Hematopoietic multipotent progenitor cell treated with erythropoietin and hydrocortisone succinate and interleukin-3 and kit ligand, for 15 days (in vitro differentiated cells): ENCODE measurements around the gene NOP14.
A peak's percentile ranks its signal among the peaks of the same experiment; 100 is the strongest.
"Not testable (repeated sequence)": the region's sequence is repeated elsewhere in the genome, so short reads cannot be mapped to it uniquely, and the experiment has no call there.

Source experiments
- DNase-seq: peaks from one replicate; pipeline ENCODE4 v3.0.0-alpha.2; 2015; ENCODE audit warnings: low spot score

Gene NOP14

DNA sequence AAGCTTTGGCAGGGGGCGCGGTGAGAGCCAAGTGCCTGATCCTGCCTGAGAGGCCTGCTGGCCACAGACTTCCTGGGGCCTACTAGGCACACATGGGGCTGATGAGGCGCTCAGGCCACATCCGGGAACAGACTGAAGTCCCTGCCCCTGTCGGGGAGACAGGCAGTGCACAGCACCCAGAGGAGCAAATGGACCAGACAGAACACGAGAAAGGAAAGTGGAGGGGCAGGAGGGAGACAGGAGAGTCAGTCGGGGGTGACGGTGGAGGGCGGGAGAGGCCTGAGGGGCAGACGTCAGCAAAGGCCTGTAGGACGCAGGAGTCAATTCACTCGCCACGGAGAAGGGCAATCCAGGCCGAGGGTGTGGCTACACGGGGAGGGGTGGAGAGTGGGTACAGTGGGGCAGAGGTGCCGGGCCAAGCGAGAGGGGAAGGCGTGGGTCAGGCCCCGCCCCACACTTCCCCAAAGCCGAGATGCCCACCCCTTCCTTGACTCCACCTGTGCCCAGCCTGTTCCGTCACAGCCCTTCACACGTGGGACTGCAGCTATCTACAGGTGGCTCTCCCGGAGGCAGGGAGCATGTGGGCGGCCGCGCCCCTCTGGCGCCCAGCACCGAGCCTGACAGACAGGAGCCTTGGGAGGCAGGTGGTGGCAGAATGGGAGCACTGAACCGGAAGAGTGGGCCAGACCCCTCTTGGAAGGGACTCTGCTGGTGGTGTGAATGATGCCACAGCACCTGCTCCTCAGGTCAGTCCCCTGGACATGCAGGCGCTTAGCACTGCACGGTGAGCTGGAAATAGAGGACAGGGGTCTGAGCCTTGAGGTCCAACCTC, 20.5 kb downstream of the NOP14 start:
- no peak for DNase-seq

- no peak for DNase-seq
Observed at GRCh38 chr4:2942037-2942531, 21.1 kb downstream of the NOP14 start.

DNA sequence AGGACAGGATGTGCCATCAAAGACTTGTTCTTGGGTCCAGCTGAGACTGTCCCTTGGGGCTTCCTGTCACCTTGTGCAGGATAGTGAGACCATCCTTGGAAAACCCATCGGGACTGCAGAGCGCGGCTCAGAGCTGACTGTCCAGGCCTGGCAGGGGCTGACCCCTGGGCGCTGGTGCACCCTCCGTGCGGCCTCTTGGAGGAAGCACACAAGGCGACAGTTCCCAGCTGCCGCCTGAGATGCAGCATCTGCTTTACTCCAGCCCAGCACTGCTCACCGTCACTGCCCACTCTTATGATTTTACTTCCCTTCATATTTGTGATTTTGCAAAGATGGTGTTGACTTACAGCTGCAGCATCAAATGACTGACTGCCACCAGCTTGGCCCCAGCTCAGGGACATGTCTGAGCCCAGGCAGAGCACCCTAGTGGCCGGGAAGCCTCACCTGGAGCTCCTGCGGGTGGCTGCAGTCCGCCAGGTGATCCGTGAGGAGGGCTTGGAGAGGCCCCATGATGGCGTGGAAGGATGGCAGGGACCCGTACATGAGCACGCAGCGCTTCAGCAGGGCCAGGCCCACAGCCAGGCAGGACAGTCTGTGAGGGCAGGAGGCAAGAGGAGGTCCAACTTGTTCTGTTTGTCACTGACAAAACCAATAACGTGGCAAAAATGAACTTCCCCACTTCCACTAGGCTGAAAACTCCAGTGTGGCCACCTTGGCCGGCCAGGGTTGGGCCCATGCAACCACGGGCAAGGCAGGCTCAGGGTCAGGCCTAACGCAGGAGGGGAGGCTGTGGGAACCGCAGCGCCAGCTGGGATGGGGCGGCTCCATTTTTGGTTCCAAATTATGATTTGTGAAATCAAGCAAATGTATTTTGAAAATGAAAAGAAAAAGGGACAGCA, 21.8 kb downstream of the NOP14 start:
- no peak for DNase-seq

DNA sequence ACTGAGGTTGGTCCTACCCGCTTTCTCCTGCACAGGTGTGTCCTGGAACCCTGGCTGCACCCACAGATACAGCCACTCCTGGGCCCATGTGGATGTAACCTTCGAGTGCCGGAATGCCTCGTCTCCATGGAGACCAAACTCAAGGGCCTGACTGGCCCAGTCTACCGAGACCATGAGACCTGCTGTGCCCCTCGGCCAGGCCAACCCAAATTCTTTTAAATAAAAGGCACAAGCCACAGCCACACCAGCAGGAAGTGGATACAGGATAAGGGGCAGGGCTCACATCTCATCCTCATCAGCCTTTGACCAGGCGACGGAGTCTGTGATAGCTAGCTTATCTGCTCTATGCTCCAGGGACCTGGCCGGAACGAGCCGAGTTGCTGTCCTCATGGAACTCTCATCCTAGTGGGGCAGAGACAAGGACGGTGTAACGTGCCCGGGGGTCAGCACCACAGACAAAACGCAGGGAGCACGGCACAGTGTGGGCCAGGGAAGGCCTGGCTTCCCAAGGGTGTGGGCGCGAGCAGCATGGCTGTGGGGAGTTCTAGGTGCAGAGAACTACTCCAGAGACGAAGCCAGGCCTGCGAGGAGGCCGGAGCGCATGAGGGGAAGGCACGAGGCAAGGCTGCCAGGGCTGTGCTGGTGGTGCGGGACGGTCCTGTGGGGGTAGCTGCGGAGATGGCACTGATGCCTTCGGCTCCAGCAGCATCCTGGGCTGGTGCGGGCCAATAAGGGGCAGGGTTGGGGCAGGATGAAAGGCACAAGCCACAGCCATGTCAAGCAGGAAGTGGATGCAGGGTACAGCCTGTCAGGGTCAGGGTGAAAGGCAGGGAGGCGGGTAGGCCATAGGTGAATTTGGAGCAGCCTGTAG, 22.7 kb downstream of the NOP14 start:
- no peak for DNase-seq

DNA sequence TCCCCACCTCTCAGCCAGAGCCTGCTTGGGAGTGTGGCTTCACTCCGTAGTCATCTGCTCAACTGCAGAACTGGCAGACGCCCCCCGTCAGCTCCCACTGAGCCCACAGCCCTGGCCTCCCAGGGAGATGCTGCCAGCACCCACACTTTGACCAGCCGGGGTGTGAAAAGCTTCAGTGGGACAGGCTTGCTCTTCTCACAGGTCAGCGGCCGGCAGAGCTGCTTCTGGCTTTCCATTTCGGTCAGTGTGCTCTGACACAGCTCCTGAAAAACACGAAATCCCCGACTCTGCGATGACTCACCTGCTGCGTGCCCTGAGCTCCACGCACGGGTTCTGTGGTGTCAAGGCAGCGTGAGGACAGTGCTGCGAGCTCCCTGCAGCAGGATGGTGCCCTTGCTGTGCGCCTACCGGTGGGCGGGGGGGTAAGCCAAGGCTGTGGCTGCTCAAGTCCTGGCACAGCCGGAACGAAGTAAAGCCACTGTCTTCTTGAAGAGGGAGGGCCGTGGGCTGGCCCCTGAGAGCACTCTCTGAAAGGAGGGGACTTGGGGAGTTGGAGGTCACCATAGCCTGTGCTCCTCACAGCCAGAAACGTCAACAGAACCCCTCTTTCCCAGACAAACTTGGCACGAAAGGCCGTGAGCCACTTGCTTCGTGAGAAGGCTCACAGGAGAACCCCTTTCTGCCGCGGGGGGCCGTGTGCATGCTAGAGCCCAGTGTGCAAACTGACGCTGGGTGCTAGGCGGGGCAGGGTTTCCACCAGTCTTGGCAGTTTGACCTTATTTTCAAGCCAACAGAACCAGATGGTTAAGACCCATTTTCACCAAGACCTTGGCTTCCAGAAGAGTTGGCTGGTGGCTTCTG, 23.6 kb downstream of the NOP14 start:
- DNase-seq = no peak

DNA sequence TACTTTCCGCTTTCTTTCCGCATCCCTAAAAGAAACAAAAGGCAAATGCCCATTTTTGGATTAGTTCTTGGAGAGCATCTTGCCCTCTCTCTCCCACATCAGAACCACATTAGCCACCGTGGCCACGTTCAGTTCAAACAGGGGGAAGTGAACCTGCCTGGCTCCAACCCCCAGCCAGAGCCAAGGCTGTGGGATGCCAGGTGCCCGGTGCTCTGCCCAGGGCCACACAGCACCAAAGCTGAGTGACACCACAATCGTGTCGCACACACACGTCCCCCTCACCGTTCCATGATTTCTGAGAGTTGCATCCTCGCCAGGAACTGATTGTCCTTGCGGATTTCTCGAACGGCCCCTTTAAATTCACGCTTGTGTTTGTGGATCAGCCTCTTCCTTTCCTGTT, 24.3 kb downstream of the NOP14 start:
- DNase-seq = no peak

GRCh38 chr4:2938411-2938810, 24.8 kb downstream of the NOP14 start:
- not testable (repeated sequence) for DNase-seq

DNA sequence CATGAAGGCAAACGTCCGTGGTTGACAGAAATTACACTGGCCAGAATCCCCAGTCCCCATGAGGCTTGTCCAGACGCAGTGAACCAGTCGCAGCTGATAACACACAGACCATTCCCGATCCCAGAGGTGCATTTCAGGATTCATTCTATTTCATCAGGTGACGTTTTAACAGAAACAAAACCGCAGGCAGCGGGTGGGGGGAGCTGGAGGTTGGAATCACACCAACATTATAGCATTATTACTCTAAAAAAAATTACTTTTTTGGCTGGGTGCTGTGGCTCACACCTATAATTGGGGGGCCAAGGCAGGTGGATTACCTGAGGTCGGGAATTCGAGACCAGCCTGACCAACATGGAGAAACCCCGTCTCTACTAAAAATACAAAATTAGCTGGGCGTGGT, 25.2 kb downstream of the NOP14 start:
- no peak for DNase-seq

DNA sequence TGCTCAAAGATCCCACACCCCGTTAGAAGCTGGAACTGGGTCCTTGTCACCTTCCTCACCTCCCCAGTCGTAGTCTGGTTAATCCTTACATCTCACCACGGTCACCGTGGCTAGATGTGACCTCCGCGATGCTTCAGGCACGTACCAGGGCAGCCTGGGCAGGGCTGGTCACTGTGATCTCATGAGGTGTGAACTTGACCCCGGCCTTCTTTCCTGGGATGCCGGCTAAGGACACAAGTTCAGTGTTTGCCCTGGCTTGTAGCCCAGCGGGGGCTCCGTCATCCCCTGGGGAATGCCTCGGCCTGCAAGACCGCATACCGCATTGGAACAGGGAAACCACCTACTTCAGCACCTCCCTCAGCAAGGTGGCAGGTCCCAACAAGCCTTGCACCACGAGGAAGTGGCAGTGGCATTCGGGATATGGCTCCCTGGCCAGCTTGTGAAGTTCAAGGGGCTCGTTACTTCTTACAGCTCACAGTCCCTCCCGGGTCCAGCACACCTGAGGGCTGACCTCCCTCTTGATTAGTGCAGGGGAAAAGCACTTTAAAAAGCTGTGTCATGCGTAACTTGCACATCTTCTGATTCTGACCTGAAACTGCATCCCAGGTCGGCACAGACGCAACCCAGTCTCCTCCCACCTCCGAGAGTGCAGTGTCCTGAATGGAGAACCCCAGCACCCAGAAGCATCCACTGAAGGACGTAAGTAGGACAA, 25.9 kb downstream of the NOP14 start:
- DNase-seq = no peak

DNA sequence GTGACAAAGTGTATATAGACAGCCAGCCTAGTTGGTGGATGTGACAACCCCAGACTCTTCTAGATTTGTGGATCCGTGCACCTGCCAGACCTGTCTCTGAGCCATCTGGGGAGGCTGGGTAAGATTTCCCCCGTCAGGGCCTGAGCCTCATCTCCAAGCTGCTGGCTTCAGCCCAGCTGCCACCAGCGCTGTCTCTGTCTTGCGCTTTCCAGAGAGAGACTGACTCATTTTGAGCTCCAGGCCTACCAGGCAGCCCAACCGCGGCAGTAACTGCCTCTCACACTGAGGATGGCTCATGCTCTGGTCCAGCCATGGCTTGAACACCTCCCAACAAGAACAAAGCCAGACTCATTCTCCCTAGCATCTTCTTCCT, 26.4 kb downstream of the NOP14 start:
- DNase-seq = no peak

- DNase-seq = no peak
Observed at GRCh38 chr4:2935762-2936743, 27.2 kb downstream of the NOP14 start.

GRCh38 chr4:2934813-2935761, 28.1 kb downstream of the NOP14 start:
- DNase-seq = peak; percentile 93

DNA sequence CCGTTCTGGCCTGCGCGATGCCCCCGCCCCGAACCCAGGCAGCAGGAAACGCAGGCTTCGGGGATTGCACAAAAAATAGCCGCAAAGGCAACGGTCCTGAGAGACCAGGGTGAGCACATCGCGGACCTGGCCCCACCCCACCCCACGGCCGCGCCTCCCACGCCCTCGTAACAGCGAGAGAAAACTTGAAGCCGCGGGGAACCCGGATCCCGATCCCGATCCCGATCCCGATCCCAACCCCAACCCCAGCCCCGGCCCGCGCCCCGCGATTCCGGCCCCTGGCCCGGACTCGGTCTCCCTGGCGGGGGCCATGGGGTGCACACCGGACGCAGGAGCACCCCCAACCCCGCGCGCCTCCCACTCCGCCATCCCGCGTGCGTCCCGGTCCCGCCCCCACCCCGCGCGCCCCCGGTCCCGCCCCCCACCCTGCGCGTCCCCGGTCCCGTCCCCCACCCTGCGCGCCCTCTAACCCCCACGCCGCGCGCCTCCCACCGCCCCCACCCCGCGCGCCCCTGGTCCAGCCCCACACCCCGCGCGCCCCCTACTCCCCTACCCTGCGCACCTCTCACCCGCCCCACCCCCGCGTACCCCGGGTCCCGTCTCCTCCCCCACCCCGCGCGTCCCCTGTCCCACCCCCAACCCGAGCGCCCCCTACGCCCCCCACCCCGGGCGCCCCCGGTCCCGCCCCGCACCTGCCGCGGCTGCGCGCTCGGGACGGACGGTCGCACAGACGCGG, 29.0 kb downstream of the NOP14 start:
- DNase-seq = peak; percentile 15

GRCh38 chr4:2933566-2934076, 29.6 kb downstream of the NOP14 start:
- no peak for DNase-seq

DNA sequence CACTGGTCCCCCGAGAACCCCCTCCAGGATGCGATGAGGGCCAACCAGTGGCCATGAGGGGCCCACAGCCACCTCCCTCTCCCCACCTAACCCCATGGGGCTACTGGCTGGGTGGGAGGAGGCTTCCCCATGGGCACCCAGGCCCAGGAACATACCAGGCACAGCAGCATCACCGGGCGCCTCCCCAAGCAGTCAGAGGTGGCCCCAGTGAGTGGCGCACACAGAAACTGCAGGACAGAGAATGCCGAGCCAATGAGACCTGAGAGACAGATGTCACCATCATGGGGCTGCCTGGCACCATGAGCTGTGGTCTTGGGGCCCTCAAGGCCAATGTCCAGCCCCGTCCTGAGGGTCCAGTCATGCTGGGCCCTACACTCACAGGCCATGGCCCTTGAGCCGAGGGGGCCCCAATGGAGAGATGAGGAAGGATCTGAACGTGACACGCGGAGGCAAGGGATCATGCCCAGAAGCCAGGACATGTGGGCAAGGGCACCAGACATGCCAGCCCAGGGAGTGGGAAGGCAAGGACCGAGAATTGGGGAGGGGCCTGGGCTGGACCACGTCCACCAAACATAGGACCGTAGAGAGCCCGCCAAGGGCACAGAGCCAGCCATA, 30.1 kb downstream of the NOP14 start:
- no peak for DNase-seq

- no peak for DNase-seq
Observed at GRCh38 chr4:2932321-2932950, 30.8 kb downstream of the NOP14 start.
